Activated CD4-positive, alpha-beta T cell treated with anti-CD3 and anti-CD28 coated beads for 36 hours (primary cell): ENCODE results near the gene OGT. TPM values are rescaled to one million over a fixed set of nuclear protein-coding genes. Genes with fewer than 3 reads are reported as not detected.
"Not testable (repeated sequence)": the region's sequence is repeated elsewhere in the genome, so short reads cannot be mapped to it uniquely, and the experiment has no call there.

Experiments used
- ATAC-seq: fragments of 200-7000 bp; cut with Tn5 transposase; one replicate; pipeline ENCODE4 v1.10.0; 2021; ENCODE audit warnings: mild to moderate bottlenecking, moderate library complexity
- CTCF ChIA-PET: fragments of 350-600 bp; sonication (Branson Sonifier 250); formaldehyde crosslinking; loops from one replicate; lab custom pipeline; 2021; ENCODE audit warnings: antibody characterized with exemption; lab: Charles Lee
- POLR2A ChIA-PET: fragments of 350-600 bp; sonication (Branson Sonifier 250); formaldehyde crosslinking; loops from one replicate; lab custom pipeline; 2021; ENCODE audit warnings: antibody characterized with exemption, inconsistent platforms; lab: Charles Lee
- DNase-seq: peaks from one replicate; pipeline ENCODE4 v3.0.0-alpha.2; 2020
- H3K27ac Mint-ChIP-seq: one replicate; pipeline ENCODE4 v1.8.0; 2021; ENCODE audit warnings: mixed read lengths
- H3K27me3 Mint-ChIP-seq: one replicate; pipeline ENCODE4 v1.8.0; 2021; ENCODE audit warnings: mixed read lengths
- H3K36me3 Mint-ChIP-seq: one replicate; pipeline ENCODE4 v1.8.0; 2021; ENCODE audit warnings: low read depth, mixed read lengths
- H3K4me1 Mint-ChIP-seq: one replicate; pipeline ENCODE4 v1.8.0; 2021; ENCODE audit warnings: mixed read lengths
- H3K4me3 Mint-ChIP-seq: one replicate; pipeline ENCODE4 v1.8.0; 2021; ENCODE audit warnings: mild to moderate bottlenecking, moderate library complexity, mixed read lengths
- H3K9me3 Mint-ChIP-seq: one replicate; pipeline ENCODE4 v1.8.0; 2021; ENCODE audit warnings: low read depth, mixed read lengths
- intact Hi-C, 2 experiments: fragments of 100-400 bp; cut with DNase I in 1 of 2; cut with micrococcal nuclease in 1 of 2; formaldehyde crosslinking; loops; one replicate each; pipeline versions ENCODE4 v1.14.2 to v1.15.1; 2022 to 2024; cut with DNase I, micrococcal nuclease
- total RNA-seq, 2 experiments: library from RNA; stranded (reverse); gene quantifications; one replicate each; pipeline ENCODE4 v1.2.3, GENCODE V29; 2021

The OGT gene
- total RNA-seq, 2 experiments from 2014 or later, result 331 to 339 TPM

DNA sequence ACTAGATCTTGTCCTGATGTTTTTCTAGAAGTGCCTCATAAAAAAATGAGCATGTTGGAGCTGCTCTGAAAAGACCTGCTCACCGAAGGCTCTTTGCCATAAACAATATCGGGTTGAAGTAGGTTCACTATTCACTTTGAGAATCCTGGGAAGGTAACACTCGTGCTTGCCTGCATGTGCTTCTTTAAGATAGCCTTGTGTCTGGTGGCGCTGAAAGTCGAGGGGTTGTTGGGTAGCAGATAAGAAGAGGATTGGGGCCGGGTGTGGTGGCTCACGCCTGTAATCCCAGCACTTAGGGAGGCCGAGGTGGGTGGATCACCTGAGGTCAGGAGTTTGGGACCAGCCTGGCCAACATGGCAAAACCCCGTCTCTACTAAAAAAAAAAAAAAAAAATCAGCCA lies 78.8 kb downstream of the OGT start:
- H3K4me3 Mint-ChIP-seq, POLR2A ChIA-PET, intact Hi-C loops, H3K9me3 Mint-ChIP-seq, H3K27me3 Mint-ChIP-seq, ATAC-seq, DNase-seq, H3K27ac Mint-ChIP-seq, CTCF ChIA-PET: not testable (repeated sequence)
- Mint-ChIP-seq H3K36me3 (peaks cover 71% of the 10 kb centered on the region), H3K4me1 (peaks cover 48% of the 10 kb centered on the region)

DNA sequence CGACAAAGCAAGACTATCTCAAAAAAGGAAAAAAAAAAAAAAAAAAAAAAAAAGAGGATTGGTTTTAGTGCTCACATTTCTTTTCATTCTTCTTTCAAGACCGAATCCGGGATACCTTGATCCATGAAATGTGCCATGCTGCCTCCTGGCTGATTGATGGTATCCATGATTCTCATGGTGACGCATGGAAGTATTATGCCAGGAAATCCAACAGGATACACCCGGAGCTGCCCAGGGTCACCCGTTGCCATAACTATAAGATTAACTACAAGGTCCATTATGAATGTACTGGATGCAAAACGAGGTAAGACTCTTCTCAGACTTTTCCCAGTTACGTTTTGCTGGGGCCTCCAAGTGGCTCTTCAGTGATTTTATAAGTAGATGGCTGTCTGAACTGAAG lies 79.4 kb downstream of the OGT start:
- no peaks in the 10 kb centered on the region for H3K27me3 Mint-ChIP-seq
- intact Hi-C loops, result no loop called here
- no peaks in the 10 kb centered on the region for H3K9me3 Mint-ChIP-seq
- DNase-seq, result no peak
- H3K4me3 Mint-ChIP-seq, result no peak overlapping the region
- H3K27ac Mint-ChIP-seq, result no peak overlapping the region
- POLR2A ChIA-PET, result no interaction called here
- CTCF ChIA-PET, result interaction anchor here (0.8 kb wide), 1 partner anchor 139 kb away, joined by 3 read pairs; no protein-coding TSS in a partner anchor
- peaks cover 49% of the 10 kb centered on the region for H3K4me1 Mint-ChIP-seq
- ATAC-seq, result no peak
- peaks cover 73% of the 10 kb centered on the region for H3K36me3 Mint-ChIP-seq

DNA sequence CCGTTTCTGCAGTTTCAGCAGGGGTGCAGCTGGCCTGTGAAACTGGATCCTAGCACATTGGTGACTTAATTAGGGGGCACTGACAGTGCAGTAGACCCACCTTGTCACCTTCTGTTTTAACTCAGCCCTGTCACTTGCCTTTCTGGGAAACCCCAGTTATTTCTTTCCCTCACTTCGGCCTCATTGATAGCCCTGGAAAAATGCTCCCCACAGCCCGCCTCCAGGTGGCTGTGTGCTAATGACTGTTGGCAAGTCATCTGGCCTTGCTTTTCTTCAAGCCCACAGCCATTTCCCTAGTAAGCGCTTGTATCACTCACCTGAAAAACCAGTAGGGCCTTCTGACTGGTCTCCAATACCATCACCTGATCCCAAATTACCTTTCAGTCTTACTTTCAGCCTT lies 82.2 kb downstream of the OGT start:
- H3K27ac Mint-ChIP-seq, result peak overlapping the region; percentile 58

DNA sequence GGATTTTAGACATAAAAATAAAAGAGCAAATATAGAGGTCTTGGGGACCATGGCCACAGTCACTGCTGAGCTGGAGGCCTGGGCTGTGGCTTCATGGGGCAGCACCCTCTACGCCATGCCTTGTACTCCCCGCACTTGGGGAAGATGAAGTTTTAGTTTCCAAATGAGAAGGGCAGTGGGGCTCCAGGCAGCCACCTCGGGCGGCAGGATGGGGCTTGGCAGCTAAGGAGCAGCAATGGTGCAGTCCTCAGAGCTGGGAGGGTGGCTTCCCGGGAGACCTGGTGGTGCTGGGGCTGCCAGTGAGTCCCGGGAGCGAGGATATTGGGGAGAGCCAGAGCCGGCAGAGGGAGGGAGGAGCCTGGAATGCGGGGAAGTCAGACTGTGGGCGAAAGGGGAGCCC lies 83.0 kb downstream of the OGT start:
- peaks cover 64% of the 10 kb centered on the region for H3K4me1 Mint-ChIP-seq

More for the DNA sequence above, 82.2 kb downstream of the OGT start:
- peaks cover 55% of the 10 kb centered on the region for H3K4me1 Mint-ChIP-seq
- intact Hi-C loops, result loop anchor here in 1 of 2 experiments (5.0 kb wide), 2 partner anchors 333 to 657 kb away; partner anchors contain the start of gene NONO
- no peaks in the 10 kb centered on the region for H3K27me3 Mint-ChIP-seq
- peaks cover 56% of the 10 kb centered on the region for H3K36me3 Mint-ChIP-seq
- ATAC-seq (no peak), DNase-seq (no peak)
- no peaks in the 10 kb centered on the region for H3K9me3 Mint-ChIP-seq
- ChIA-PET CTCF (interaction anchor here (0.9 to 2.5 kb wide), 2 partner anchors 10 to 49 kb away, joined by 3 to 8 read pairs; no protein-coding TSS in a partner anchor), POLR2A (no interaction called here)
- H3K4me3 Mint-ChIP-seq, result no peak overlapping the region

DNA sequence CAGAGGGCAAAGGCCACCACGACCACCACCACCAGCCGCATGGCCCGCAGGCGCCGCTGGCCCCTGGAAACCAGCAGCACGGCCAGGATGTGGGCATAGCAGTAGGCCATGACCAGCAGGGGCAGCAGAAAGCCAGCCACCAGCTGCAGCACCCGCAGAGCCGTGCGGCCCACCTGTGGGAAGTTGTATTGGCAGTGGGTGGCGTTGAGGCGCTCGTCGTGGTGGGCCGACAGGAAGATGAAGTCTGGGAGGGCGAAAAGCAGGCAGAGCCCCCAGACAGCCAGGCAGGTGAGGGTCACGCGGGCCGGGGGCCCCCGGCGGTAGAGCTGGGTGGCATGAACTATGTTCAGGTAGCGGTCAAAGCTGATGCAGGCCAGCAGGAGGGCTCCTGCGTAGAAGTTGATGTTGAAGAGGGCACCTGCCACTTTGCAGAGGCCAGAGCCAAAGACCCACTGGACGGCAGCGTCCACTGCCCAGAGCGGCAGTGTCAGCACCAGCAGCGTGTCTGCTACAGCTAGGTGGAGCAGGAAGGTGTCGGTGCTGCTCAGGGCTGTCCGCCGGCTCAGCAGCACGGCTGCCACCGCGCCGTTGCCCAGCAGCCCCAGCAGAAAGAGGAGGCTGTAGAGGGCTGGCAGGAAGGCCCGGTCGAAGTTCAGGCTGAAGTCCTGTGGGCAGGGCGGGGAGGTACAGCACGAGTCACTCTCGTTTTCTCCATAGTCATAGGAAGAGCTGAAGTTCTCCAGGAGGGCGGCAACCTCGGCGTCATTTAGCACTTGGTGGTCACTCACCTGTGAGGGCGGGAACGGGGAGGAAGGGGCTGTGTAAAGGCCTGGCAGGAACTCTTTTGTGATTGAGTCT lies 84.0 kb downstream of the OGT start:
- Mint-ChIP-seq H3K27ac (peak overlapping the region; percentile 63), H3K27me3 (no peaks in the 10 kb centered on the region), H3K4me1 (peaks cover 69% of the 10 kb centered on the region), H3K36me3 (peaks cover 45% of the 10 kb centered on the region), H3K4me3 (peak overlapping the region; percentile 78), H3K9me3 (no peaks in the 10 kb centered on the region)
- DNase-seq, result peak; percentile 41
- intact Hi-C loops, result loop anchor here in 1 of 2 experiments (5.0 kb wide), 2 partner anchors 335 to 655 kb away; partner anchors contain the start of gene NONO
- POLR2A ChIA-PET, result interaction anchor here (3.8 kb wide), 1 partner anchor 83 kb away, joined by 43 read pairs; the partner anchor contains the start of gene OGT
- no peak for ATAC-seq
- CTCF ChIA-PET, result interaction anchor here (0.7 to 2.5 kb wide), 3 partner anchors 8 to 36 kb away, joined by 3 to 8 read pairs (median 8); no protein-coding TSS in a partner anchor

More for the DNA sequence above, 83.0 kb downstream of the OGT start:
- peaks cover 53% of the 10 kb centered on the region for H3K36me3 Mint-ChIP-seq
- intact Hi-C loops, result loop anchor here in 1 of 2 experiments (5.0 kb wide), 2 partner anchors 334 to 656 kb away; partner anchors contain the start of gene NONO
- DNase-seq, result peak; percentile 58
- no peaks in the 10 kb centered on the region for H3K27me3 Mint-ChIP-seq
- no peaks in the 10 kb centered on the region for H3K9me3 Mint-ChIP-seq
- POLR2A ChIA-PET, result interaction anchor here (0.6 kb wide), 1 partner anchor 10 kb away, joined by 4 read pairs; no protein-coding TSS in a partner anchor
- CTCF ChIA-PET, result interaction anchor here (0.7 to 2.5 kb wide), 3 partner anchors 9 to 168 kb away, joined by 3 to 8 read pairs (median 3); no protein-coding TSS in a partner anchor
- ATAC-seq, result peak; percentile 28
- H3K27ac Mint-ChIP-seq, result peak overlapping the region; percentile 58
- peak overlapping the region; percentile 78 for H3K4me3 Mint-ChIP-seq

DNA sequence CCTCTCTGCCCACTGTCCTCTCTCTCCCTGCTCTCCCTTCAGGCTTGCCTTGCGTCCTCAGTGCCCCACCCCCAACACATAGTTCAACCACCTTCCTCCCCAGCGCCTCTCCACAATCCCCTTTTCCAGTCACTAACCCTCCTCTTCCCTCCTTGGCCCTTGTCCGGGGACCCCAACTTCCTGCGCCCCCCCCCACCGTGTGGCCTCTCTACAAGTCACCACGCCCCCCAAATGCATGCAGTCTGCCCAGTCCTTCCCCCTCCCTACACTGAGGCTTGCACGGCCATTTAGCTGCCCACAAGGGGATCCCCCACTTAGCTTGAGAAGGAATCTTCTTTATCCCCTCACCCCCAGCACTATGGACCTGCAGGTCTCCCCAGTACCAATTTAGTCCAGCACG lies 84.8 kb downstream of the OGT start:
- peak overlapping the region; percentile 78 for H3K4me3 Mint-ChIP-seq
- CTCF ChIA-PET, result interaction anchor here (1.0 to 2.5 kb wide), 2 partner anchors 11 to 26 kb away, joined by 3 to 8 read pairs; no protein-coding TSS in a partner anchor
- no peaks in the 10 kb centered on the region for H3K9me3 Mint-ChIP-seq
- ATAC-seq (no peak), DNase-seq (no peak)
- H3K4me1 Mint-ChIP-seq, result peaks cover 76% of the 10 kb centered on the region
- no peaks in the 10 kb centered on the region for H3K27me3 Mint-ChIP-seq
- POLR2A ChIA-PET, result interaction anchor here (3.8 kb wide), 1 partner anchor 84 kb away, joined by 43 read pairs; the partner anchor contains the start of gene OGT
- H3K36me3 Mint-ChIP-seq, result peaks cover 39% of the 10 kb centered on the region
- H3K27ac Mint-ChIP-seq, result peak overlapping the region; percentile 96
- intact Hi-C loops, result loop anchor here (1.0 to 5.0 kb wide), 11 partner anchors 15 to 655 kb away; partner anchors contain the start of genes NONO (in 1 of the 2) and OGT (in 1 of the 2)

DNA sequence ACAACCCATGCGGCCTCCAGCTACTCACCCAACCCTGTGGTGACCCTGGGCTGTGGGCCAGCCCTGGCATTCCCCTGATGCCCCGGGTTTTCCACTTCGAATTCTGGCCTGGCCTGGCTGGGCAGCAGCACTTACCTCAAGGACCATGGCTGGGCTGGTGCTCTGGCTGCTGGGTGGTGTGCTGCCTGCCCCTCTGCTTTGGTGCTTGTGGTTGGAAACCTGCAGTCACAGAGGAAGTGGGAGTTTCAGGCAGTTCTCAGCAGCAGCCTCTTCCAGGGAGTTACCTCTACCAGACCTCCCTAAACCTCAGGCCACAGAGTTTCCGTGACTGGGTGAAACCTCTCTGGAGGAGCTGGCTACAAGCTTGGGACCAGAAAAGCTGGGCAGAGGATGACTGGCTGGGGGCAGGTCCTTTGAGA lies 85.4 kb downstream of the OGT start, which contains the start of gene CXCR3:
Gene CXCR3, minus strand, starts transcription at position 209 of the 419 bp plus-strand sequence. Its CDS starts 62 bp downstream, at position 147.
- ATAC-seq (peak; percentile 56), DNase-seq (peak; percentile 87)
- CTCF ChIA-PET, result interaction anchor here (1.0 to 2.5 kb wide), 4 partner anchors 12 to 83 kb away, joined by 3 to 8 read pairs (median 5); no protein-coding TSS in a partner anchor
- intact Hi-C loops, result loop anchor here (1.0 to 5.0 kb wide), 11 partner anchors 16 to 654 kb away; partner anchors contain the start of genes NONO (in 1 of the 2) and OGT (in 1 of the 2)
- H3K36me3 Mint-ChIP-seq, result peaks cover 34% of the 10 kb centered on the region
- H3K4me3 Mint-ChIP-seq, result peak within 1 kb of the TSS; percentile 78
- H3K27ac Mint-ChIP-seq, result peak within 1 kb of the TSS; percentile 96
- peaks cover 82% of the 10 kb centered on the region for H3K4me1 Mint-ChIP-seq
- POLR2A ChIA-PET, result interaction anchor here (0.6 to 3.8 kb wide), 5 partner anchors 15 to 84 kb away, joined by 3 to 43 read pairs (median 4); partner anchors contain the start of gene OGT
- H3K27me3 Mint-ChIP-seq, result no peaks in the 10 kb centered on the region
- no peaks in the 10 kb centered on the region for H3K9me3 Mint-ChIP-seq

DNA sequence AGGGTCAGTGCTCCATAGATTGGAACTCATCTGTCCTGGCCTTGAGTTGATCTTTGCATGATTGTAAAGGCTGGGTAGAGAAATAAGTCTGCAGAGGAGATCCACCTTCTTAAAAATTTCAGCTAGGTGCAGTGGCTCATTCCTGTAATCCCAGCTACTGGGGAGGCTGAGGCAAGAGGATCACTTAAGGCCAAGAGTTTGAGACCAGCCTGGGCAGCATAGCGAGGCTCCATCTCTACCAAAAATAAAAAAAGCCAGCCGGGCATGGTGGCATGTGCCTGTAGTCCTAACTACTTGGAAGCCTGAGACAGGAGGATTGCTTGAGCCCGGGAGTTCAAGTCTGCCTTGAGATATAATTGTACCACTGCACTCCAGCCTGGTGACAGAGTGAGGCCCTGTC lies 85.9 kb downstream of the OGT start:
- Mint-ChIP-seq H3K9me3 (no peaks in the 10 kb centered on the region), H3K36me3 (peaks cover 29% of the 10 kb centered on the region), H3K27me3 (no peaks in the 10 kb centered on the region), H3K27ac (peak overlapping the region; percentile 96), H3K4me1 (peaks cover 87% of the 10 kb centered on the region), H3K4me3 (peak overlapping the region; percentile 78)
- POLR2A ChIA-PET, result interaction anchor here (0.6 to 3.8 kb wide), 5 partner anchors 15 to 85 kb away, joined by 3 to 43 read pairs (median 4); partner anchors contain the start of gene OGT
- DNase-seq, result no peak
- no peak for ATAC-seq
- intact Hi-C loops, result loop anchor here (1.0 to 5.0 kb wide), 11 partner anchors 16 to 654 kb away; partner anchors contain the start of genes NONO (in 1 of the 2) and OGT (in 1 of the 2)
- CTCF ChIA-PET, result interaction anchor here (1.0 to 2.5 kb wide), 5 partner anchors 12 to 84 kb away, joined by 3 to 8 read pairs (median 5); no protein-coding TSS in a partner anchor

DNA sequence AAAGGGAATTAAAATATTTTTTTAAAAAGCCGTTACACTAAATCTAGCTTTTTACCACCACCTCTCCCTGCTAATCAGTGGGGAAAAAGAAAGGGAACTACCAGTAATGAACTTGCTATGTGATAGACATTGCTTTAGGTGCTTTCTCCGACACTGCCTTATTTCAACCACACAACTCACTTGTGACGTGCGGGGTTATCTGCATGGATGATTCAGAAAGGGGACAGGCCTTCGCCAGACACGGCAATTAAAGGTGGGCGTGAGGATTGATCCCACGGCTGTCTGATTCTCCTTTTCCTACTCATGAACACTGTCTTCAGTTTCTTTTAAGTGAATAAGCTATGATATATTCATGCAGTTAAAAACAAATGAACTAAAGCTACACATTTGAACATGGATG lies 86.3 kb downstream of the OGT start:
- Mint-ChIP-seq H3K36me3 (peaks cover 28% of the 10 kb centered on the region), H3K4me1 (peaks cover 89% of the 10 kb centered on the region), H3K27me3 (no peaks in the 10 kb centered on the region), H3K27ac (peak overlapping the region; percentile 96), H3K9me3 (no peaks in the 10 kb centered on the region), H3K4me3 (peak overlapping the region; percentile 78)
- CTCF ChIA-PET, result interaction anchor here (1.6 to 2.5 kb wide), 3 partner anchors 13 to 19 kb away, joined by 5 to 8 read pairs (median 6); no protein-coding TSS in a partner anchor
- ATAC-seq (peak; percentile 58), DNase-seq (peak; percentile 83)
- POLR2A ChIA-PET, result interaction anchor here (1.0 to 3.8 kb wide), 3 partner anchors 16 to 85 kb away, joined by 4 to 43 read pairs (median 13); partner anchors contain the start of gene OGT
- intact Hi-C loops, result loop anchor here (2.0 to 5.0 kb wide), 8 partner anchors 16 to 653 kb away; partner anchors contain the start of genes NONO (in 1 of the 2) and OGT (in 1 of the 2)

DNA sequence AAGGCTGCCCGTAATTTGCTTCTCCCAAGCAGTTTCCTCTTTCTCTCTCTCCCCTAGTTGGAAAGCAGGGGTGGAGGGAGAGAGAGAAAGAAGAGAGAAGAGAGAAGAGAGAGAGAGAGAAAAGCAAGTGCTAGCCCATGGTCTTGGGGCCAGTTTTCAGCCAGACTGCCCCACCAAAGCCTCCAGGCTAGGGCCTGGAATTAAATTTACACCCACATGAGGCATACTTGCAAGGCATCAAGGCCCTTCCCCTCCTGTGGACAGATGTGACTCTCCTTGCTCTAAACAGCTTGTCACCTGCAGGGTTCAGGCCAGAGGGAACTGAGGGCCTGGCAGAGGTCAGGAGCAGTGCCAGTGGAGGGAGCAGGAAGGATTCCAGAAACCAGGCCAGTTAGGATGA lies 87.1 kb downstream of the OGT start:
- ChIA-PET CTCF (interaction anchor here (2.2 kb wide), 1 partner anchor 18 kb away, joined by 6 read pairs; no protein-coding TSS in a partner anchor), POLR2A (interaction anchor here (2.1 to 3.8 kb wide), 2 partner anchors 16 to 86 kb away, joined by 13 to 43 read pairs; partner anchors contain the start of gene OGT)
- Mint-ChIP-seq H3K36me3 (peaks cover 23% of the 10 kb centered on the region), H3K4me3 (no peak overlapping the region), H3K9me3 (no peaks in the 10 kb centered on the region), H3K27ac (peak overlapping the region; percentile 96), H3K4me1 (peaks cover 85% of the 10 kb centered on the region), H3K27me3 (no peaks in the 10 kb centered on the region)
- intact Hi-C loops, result loop anchor here (2.0 to 5.0 kb wide), 8 partner anchors 17 to 652 kb away; partner anchors contain the start of genes NONO (in 1 of the 2) and OGT (in 1 of the 2)
- DNase-seq (no peak), ATAC-seq (no peak)
